Measurements from ENCODE around the gene GOLGA6L10.
"Not testable (repeated sequence)": the region's sequence is repeated elsewhere in the genome, so short reads cannot be mapped to it uniquely, and the experiment has no call there.

The GOLGA6L10 gene

DNA sequence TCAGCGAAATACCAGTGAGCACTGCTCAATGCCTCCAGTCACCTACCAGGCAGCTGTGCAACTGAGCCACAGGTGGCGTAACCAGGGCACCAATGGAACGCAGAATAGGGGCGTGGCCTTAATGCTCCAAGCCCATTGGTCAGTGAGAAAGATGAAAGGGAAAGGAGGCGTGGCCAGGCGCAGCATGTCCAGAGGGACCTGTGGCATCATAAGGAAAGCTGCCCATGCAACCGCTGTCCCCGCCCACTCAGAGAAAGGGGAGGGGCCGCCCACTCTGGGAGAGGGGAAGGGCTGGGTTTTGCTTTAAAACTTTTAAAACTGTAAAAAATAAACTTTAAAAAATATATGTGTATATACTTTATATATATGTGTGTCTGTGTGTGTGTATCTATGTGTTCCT lies at the start of gene GOLGA6L10:
TSS of gene GOLGA6L10 (minus strand) at position 101 of the 400 bp plus-strand sequence. CDS start at position 1, 100 bp downstream.
- DNase-seq = not testable (repeated sequence)

DNA sequence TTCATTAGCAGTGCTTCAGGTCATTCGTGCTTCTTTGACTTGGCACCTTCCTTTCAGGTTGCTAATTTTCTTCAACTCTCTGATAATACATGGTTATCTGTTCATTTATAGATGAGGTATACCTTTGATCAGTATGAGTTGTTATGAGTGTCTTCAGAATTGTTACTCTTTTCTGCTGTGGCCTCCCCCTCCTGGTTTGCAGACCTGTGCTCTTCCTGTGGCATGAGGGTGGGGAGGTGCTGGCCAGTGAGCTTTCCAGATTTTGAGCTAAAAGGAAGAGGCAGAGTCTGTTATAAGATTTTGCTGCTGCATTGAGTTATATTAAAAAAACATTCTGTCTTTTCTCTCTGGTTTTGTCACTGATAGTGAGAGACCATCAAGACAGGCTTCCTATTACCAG lies 49.5 kb upstream of the GOLGA6L10 start:
- DNase-seq = no peak

- DNase-seq = no peak
Measured at GRCh38 chr15:82397817-82398216, 48.5 kb upstream of the GOLGA6L10 start.

DNA sequence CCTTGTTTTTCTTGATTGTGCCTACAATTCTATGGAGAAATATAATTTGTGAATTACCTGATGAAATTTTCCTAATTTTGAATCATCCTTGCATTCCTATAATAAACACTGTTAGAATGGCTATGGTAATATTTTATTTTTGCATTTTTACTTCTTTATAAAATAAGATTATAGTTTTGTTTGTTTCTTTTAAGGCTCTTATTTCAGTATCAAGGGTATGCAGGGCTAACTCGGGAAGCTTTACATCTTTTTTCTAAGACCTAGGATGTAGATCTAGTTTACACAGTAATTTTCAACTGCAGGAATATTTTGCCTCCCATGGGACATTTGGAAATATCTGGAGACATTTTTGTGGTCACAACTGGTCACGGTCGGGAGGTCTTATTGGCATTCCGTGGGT lies 46.5 kb upstream of the GOLGA6L10 start:
- DNase-seq = not testable (repeated sequence)

DNA sequence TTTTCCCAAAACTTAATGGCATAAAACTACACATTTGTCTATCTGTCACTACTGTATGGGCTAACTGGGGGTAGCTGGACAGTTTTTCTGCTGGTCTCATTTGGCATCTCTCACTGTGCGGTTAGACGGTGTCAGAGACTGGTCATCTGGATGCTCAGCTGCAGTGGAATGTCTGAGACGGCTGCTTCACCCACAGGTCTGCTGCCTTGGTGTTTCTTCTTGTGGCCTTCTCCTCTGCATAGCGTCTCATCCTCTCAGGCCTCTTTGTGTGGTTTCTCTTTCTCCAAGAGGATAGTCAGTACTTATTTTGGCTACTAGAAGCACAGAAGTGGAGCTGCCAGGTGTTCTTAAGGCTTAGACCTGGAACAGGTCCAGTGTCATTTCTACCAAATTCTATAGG lies 44.4 kb upstream of the GOLGA6L10 start:
- DNase-seq = no peak

DNA sequence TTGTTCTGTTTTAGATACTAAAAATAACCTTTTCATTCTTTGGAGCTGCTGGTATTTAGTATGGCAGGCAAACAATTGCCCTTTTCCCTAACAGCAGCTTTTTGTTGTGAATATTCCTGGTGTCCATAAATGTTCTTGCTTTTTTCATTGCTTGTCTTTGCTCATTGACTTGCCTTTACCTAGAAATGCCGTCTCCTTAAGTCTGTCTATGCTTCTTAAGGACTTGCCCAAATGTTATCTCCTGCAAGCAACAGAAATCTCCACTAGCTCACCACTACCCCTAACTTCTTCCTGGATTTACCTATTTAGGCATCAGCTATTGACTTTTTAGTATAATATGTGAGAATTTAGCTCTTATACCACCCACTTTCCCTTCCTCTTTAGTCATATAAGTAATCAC lies 42.8 kb upstream of the GOLGA6L10 start:
- not testable (repeated sequence) for DNase-seq

DNA sequence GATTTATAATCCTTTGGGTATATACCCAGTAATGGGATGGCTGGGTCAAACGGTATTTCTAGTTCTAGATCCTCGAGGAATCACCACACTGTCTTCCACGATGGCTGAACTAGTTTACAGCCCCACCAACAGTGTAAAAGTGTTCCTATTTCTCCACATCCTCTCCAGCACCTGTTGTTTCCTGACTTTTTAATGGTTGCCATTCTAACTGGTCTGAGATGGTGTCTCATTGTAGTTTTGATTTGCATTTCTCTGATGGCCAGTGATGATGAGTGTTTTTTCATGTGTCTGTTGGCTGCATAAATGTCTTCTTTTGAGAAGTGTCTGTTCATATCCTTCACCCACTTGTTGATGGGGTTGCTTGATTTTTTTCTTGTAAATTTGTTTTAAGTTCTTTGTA lies 40.9 kb upstream of the GOLGA6L10 start:
- not testable (repeated sequence) for DNase-seq

DNA sequence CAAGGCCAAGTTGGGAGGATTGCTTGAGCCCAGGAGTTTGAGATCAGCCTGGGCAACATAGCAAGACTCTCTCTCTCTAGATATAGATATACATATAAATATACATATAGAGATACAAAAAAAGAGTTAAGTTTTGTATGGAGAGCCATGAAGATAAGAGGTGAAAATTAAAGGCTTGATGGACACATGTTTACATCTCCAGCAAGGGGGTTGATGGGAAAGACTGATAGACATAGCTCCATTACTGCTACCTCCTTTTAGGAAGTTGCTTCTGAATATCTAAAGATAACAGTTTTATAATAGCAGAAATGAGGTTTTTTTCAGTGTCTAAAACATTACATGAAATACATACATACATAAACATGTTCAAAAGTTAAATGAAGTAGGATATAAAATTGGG lies 37.9 kb upstream of the GOLGA6L10 start:
- not testable (repeated sequence) for DNase-seq

DNA sequence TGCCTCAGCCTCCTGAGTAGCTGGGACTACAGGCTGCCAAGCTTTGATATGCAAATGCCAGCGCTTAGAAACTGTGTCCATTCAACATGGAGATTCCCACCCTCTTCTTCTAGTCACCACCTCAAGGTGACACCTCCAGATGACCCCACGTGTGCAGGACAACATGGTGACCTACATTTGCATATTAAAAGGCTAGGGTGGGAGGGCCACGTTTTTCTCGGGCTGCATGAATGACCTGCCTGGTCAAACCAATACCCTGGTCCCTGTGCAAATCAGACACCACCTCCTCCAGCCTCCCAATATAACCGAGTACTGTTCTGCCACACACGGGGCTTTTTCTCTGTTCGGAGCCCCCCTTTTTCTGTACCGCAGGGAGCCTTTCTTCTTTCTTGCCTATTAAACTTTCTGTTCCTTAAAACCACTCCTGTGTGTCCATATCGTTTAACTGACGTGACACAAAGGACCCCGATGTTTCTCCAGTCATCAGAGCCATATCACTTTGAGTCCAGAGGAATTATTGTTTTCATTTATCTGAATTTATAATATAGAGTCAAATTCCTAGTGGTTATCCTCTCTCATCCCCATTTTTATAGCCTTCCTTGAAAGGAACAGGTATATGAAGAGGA lies 32.2 kb upstream of the GOLGA6L10 start:
- not testable (repeated sequence) for DNase-seq

DNA sequence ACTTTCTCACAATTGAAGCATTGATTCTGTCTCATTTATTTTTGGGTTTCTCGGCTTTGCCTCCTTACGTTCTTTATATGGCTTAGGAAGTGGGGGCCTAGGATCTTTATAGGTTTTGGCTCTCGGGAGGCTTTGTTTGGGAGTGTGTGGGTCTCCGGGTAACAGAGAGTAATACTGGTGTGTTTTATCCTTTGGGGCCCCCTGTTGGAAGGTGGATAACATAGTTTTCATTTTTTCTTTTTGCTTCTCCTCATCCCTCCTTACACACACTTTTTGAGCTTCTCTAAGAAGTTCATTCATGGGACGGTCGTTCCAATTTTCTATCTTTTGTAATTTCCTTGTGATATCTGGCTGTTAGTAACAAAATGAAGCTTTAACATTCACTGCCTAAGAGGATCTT lies 30.3 kb upstream of the GOLGA6L10 start:
- not testable (repeated sequence) for DNase-seq

- not testable (repeated sequence) for DNase-seq
Measured at GRCh38 chr15:82373661-82374060, 24.4 kb upstream of the GOLGA6L10 start.

DNA sequence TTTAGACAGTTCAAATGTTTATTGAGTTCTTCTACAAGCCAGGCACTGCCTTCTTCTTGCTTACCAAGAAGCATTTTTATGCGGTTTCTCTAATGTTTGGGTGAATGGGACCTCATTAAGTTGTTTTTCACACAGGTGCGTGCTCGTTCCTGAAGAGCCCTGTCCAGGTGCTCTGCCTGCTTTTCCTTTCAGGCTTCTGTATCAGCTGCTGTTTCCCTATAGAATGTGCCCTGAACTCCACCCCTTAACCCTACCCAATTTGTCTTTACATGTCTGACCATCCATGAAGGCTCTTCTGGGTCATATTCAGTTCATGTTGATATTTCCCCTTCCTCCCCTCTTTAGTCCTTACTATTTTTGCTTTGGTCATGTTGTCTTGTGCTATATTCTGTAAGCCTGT lies 22.4 kb upstream of the GOLGA6L10 start:
- no peak for DNase-seq

GRCh38 chr15:82367790-82368189 lies 18.5 kb upstream of the GOLGA6L10 start:
- not testable (repeated sequence) for DNase-seq

- not testable (repeated sequence) for DNase-seq
Measured at GRCh38 chr15:82365692-82366323, 16.5 kb upstream of the GOLGA6L10 start.

GRCh38 chr15:82364548-82364947 lies 15.3 kb upstream of the GOLGA6L10 start:
- not testable (repeated sequence) for DNase-seq

GRCh38 chr15:82362790-82363189 lies 13.5 kb upstream of the GOLGA6L10 start:
- DNase-seq = not testable (repeated sequence)

DNA sequence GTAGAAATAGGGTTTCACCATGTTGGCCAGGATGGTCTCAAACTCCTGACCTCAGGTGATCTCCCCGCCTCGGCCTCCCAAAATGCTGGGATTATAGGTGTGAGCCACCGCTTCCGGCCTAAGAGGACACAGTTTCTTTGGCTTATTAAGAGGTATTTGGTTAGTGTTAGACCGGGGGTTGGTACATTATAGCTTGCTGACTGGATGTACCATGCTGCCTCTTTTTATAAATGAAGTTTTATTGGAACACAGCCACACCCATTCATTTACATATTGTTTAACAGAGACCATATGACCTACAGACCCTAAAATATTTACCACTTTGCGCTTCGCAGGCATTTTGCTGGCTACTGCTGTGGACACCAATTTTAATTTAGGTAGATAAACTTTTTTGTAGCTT lies 11.3 kb upstream of the GOLGA6L10 start:
- not testable (repeated sequence) for DNase-seq

DNA sequence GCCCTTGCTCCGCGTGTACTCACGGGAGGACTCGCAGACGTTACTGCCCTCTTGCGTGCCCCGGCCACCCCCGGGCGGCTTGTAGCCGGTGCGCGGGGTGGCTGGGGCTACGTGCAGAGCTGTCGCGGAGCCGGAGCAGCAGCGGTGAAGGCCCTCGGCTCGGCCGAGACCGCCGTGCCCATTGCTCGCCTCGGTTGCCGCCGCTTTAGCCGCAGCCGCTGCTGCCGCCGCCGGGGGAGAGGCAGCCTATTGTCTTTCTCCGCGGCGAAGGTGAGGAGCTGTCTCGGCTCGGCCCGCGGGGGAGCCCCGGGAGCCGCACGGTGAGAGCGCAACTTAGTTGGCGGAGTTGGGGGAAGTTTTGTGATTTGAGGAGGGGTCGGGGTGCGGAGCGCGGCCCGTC lies 5.8 kb upstream of the GOLGA6L10 start:
- DNase-seq = not testable (repeated sequence)

DNA sequence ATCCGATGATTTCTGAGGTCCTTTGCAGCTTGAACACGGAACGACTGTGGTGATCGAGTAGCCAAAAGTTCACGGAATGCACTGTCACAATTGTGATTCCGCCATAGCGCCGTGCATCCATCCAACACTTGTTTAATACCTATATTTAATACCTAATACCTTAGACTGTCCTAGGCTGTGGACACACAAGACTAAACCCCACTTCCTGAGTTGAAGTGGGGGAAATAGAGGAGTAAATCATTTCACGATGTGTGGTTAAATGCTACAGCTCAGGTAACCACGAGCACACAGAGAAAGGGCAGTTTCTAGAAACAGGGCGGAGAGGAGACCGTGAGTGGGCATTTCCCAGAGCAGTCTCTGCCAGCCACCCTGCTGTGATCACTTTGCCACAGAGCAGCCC lies 5.3 kb upstream of the GOLGA6L10 start:
- not testable (repeated sequence) for DNase-seq

DNA sequence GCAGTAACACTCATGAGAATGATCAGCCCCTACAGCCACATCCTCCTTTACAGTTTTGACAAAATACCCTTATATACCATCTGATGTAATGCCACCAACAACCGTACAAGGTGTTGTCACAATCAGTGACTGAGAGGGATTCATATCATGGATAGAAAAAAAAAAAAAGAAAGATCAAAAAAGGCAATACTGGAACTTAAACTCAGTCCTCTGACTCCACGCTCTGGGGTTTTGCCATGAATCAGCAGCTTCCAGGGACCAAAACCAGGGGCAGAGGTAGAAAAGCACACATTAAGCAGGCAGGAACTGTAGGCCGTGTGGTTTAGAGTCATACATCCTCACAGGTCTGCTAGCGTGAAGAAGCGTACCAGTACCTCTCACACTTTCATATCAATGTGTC lies 1.6 kb downstream of the GOLGA6L10 start:
- DNase-seq = not testable (repeated sequence)

- DNase-seq = not testable (repeated sequence)
Measured at GRCh38 chr15:82345176-82345575, 4.1 kb downstream of the GOLGA6L10 start.

DNA sequence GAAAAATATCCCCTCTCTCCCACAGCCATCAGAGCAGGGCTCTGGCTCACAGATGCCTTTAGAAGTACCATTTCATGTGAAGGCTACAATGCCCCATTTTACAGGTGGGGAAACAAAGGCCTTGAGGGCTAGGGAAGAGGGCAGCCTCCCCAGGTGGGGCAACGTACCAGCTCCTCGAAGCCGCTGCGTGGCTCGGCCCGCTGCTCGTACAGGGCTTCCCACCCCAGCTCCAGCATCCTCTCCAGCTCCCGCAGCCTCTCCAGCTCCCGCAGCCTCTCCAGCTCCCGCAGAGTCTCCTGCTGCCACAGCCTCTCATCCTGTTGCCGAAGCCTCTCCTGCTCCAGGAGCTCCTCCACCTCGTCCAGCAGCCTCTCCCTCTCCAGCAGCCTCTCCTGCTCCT lies 4.9 kb downstream of the GOLGA6L10 start:
- DNase-seq = not testable (repeated sequence)

GRCh38 chr15:82343851-82344250 lies 5.4 kb downstream of the GOLGA6L10 start:
- DNase-seq = not testable (repeated sequence)

- not testable (repeated sequence) for DNase-seq
Measured at GRCh38 chr15:82342632-82343374, 6.5 kb downstream of the GOLGA6L10 start.

Data from NCI-H345 (cell line).